D721Med (cell line): ENCODE results near the gene FAM234B.

Source experiments
- DNase-seq: peaks from one replicate; pipeline ENCODE4 v3.0.0; 2011; ENCODE audit warnings: low spot score; ENCODE audit not compliant: insufficient read length
- FAIRE-seq: peaks from 2 replicates; lab custom pipeline; 2011; peaks lifted over from hg19 to GRCh38; lab: Jason Lieb, UNC
- CTCF ChIP-seq: IDR thresholded peaks from 2 replicates; pipeline ENCODE4 v1.5.1; 2012; ENCODE audit warnings: mild to moderate bottlenecking, control low read depth; ENCODE audit not compliant: insufficient read depth; ENCODE audit errors: missing control alignments

The FAM234B gene

GRCh38 chr12:13004361-13004760, 39.8 kb upstream of the FAM234B start:
- DNase-seq (no peak), FAIRE-seq (no peak)
- TF ChIP-seq CTCF, result no peak

GRCh38 chr12:13004986-13005385, 39.2 kb upstream of the FAM234B start:
- DNase-seq (no peak), FAIRE-seq (no peak)
- TF ChIP-seq CTCF, result no peak

DNA sequence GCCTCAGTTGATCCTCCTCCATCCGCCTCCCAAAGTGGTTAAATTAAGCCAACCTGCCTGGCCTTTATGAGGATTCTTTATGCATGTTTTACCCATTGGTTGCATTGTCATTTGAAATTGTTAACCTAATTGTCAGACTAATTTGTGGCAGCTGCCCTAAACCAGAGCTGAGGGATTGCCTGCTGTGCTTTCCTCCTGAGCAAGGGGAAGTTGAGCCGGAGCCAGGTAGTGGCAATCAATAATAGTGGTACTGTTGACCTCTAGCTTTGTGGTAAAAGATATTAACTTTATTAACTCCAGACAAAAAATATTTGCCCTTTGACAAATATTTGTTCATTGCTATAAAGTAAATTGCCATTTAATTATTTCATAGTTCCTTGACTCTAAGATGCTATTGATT, 38.5 kb upstream of the FAM234B start:
- DNase-seq (no peak), FAIRE-seq (no peak)
- no peak for TF ChIP-seq CTCF

DNA sequence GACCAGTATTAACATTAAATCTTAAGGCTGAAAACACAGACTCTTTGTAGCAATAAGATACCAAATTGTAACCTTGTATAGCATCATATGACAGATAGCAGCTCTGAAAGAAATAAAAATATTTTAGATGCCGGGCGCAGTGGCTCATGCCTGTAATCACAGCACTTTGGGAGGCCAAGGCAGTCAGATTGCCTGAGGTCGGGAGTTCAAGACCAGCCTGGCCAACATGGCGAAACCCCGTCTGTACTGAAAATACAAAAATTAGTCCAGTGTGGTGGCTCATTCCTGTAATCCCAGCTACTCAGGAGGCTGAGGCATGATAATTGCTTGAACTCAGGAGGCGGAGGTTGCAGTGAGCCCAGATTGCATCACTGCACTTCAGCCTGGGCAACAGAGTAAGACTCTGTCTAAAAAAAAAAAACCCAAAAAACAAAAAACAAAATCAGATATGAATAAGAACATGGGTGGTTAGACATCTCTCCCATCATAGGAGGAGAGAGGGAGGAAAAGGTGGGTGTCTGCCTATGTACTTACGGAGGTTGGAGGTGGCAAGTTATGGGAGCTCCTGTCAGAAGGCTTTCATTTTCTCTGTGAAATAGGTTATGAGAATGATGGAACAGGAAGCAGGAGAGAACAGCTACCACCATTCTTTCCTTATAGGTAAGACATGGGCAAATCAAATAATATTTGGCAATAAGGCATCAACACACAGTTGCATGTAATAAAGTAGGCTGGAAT, 36.5 kb upstream of the FAM234B start:
- no peak for TF ChIP-seq CTCF
- DNase-seq (no peak), FAIRE-seq (no peak)

- no peak for TF ChIP-seq CTCF
- no peak for FAIRE-seq
- no peak for DNase-seq
Measured at GRCh38 chr12:13008741-13009380, 35.3 kb upstream of the FAM234B start.

- no peak for DNase-seq
- FAIRE-seq, result no peak
- no peak for TF ChIP-seq CTCF
Measured at GRCh38 chr12:13011098-13011497, 33.1 kb upstream of the FAM234B start.

DNA sequence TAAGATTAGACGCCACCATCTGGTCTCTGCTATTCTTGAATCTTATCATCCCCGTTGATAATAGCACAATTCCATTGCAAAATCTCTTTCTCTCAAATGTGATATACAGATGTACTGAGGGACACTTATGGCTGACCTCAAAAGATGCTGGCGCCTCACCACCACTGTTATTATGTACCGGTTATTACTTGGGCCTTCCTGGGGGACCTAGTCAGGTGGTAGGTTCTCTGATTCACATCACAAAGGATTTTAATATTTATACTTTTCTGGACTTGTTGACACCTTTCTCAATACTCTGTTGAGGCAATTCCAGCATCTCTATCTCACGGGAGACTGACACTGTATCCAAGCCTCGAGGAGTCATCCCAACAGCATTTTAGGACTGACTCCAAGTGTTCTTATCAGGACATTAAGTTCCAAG, 21.3 kb upstream of the FAM234B start:
- DNase-seq, result no peak
- TF ChIP-seq CTCF, result peak; percentile 31
- FAIRE-seq, result peak; percentile 95
